Liver (tissue), 9 donors: ENCODE results near the gene RNU1-2. TPM values are rescaled to one million over a fixed set of nuclear protein-coding genes. Genes with fewer than 3 reads are reported as not detected.

Experiments used
- DNase-seq: peaks from one replicate; pipeline ENCODE4 v3.0.0-alpha.2; 2017; ENCODE audit warnings: low spot score
- H3K27ac ChIP-seq, 2 donors: one replicate each; pipeline ENCODE4 v1.7.0; 2013; ENCODE audit warnings: inconsistent platforms in 2 of 2, low read length in 2 of 2, control low read depth in 1 of 2, low read depth in 1 of 2, mild to moderate bottlenecking in 1 of 2
- H3K27me3 ChIP-seq, 4 donors: one replicate each; pipeline versions ENCODE4 v1.6.1 to v1.7.0; 2013; ENCODE audit warnings: low read length in 3 of 4, inconsistent platforms in 1 of 4, mild to moderate bottlenecking in 1 of 4, moderate library complexity in 1 of 4; ENCODE audit not compliant: control insufficient read depth in 4 of 4, insufficient read depth in 4 of 4
- H3K36me3 ChIP-seq, 4 donors: one replicate each; pipeline versions ENCODE4 v1.6.1 to v1.7.0; 2013; ENCODE audit warnings: low read length in 3 of 4, mild to moderate bottlenecking in 3 of 4, low read depth in 1 of 4, moderate library complexity in 1 of 4; ENCODE audit not compliant: control insufficient read depth in 4 of 4, insufficient read depth in 3 of 4
- H3K4me1 ChIP-seq, 4 donors: one replicate each; pipeline versions ENCODE4 v1.6.1 to v1.7.0; 2013; ENCODE audit warnings: low read length in 3 of 4, mild to moderate bottlenecking in 3 of 4, moderate library complexity in 1 of 4; ENCODE audit not compliant: control insufficient read depth in 4 of 4, insufficient read depth in 4 of 4
- H3K4me3 ChIP-seq, 3 donors: one replicate each; pipeline versions ENCODE4 v1.6.1 to v1.7.0; 2013; ENCODE audit warnings: low read length in 3 of 3, control low read depth in 1 of 3, low read depth in 1 of 3, mild to moderate bottlenecking in 1 of 3
- H3K9ac ChIP-seq, 2 donors: one replicate each; pipeline ENCODE4 v1.7.0; 2013; ENCODE audit warnings: low read length in 2 of 2, mild to moderate bottlenecking in 2 of 2, moderate library complexity in 2 of 2, control low read depth in 1 of 2, low read depth in 1 of 2
- H3K9me3 ChIP-seq, 4 donors: one replicate each; pipeline versions ENCODE4 v1.6.1 to v1.7.0; 2013; ENCODE audit warnings: low read length in 3 of 4; ENCODE audit not compliant: control insufficient read depth in 4 of 4
- ATF3 ChIP-seq: IDR thresholded peaks from 2 replicates; pipeline ENCODE4 v1.6.1; 2016; ENCODE audit warnings: antibody characterized with exemption
- EGR1 ChIP-seq, 2 donors: IDR thresholded peaks; 2 replicates each; pipeline ENCODE4 v1.6.1; 2016 to 2018; ENCODE audit warnings: antibody characterized with exemption in 2 of 2, low read depth in 2 of 2
- FOXA1 ChIP-seq: IDR thresholded peaks from 2 replicates; pipeline ENCODE4 v1.6.1; 2016; ENCODE audit warnings: antibody characterized with exemption
- FOXA2 ChIP-seq: IDR thresholded peaks from 2 replicates; pipeline ENCODE4 v1.6.1; 2016; ENCODE audit warnings: antibody characterized with exemption
- GABPA ChIP-seq, 2 donors: IDR thresholded peaks in 1 of 2; conservative IDR thresholded peaks in 1 of 2; 2 replicates each; pipeline ENCODE4 v1.6.1; 2016; ENCODE audit warnings: antibody characterized with exemption in 2 of 2, mild to moderate bottlenecking in 1 of 2, moderate library complexity in 1 of 2
- HNF4A ChIP-seq, 2 donors: conservative IDR thresholded peaks; 2 replicates each; pipeline ENCODE4 v1.6.1; 2016; ENCODE audit warnings: antibody characterized with exemption in 2 of 2, mild to moderate bottlenecking in 2 of 2
- HNF4G ChIP-seq: IDR thresholded peaks from 2 replicates; pipeline ENCODE4 v1.6.1; 2016; ENCODE audit warnings: antibody characterized with exemption
- JUND ChIP-seq, 2 donors: IDR thresholded peaks; 2 replicates each; pipeline ENCODE4 v1.6.1; 2016; ENCODE audit warnings: antibody characterized with exemption in 2 of 2
- NR2F2 ChIP-seq: IDR thresholded peaks from 2 replicates; pipeline ENCODE4 v1.6.1; 2016; ENCODE audit warnings: antibody characterized with exemption
- RAD21 ChIP-seq, 2 donors: IDR thresholded peaks; 2 replicates each; pipeline ENCODE4 v1.6.1; 2016; ENCODE audit warnings: antibody characterized with exemption in 2 of 2, mild to moderate bottlenecking in 2 of 2
- RXRA ChIP-seq, 2 donors: IDR thresholded peaks; 2 replicates each; pipeline ENCODE4 v1.6.1; 2017 to 2018; ENCODE audit warnings: antibody characterized with exemption in 2 of 2, mild to moderate bottlenecking in 1 of 2
- SP1 ChIP-seq: IDR thresholded peaks from 2 replicates; pipeline ENCODE4 v1.6.1; 2018; ENCODE audit warnings: antibody characterized with exemption, mild to moderate bottlenecking
- TAF1 ChIP-seq: conservative IDR thresholded peaks from 2 replicates; pipeline ENCODE4 v1.6.1; 2016; ENCODE audit warnings: antibody characterized with exemption, mild to moderate bottlenecking
- YY1 ChIP-seq: IDR thresholded peaks from 2 replicates; pipeline ENCODE4 v1.6.1; 2016; ENCODE audit warnings: antibody characterized with exemption, mild to moderate bottlenecking
- ZBTB33 ChIP-seq: IDR thresholded peaks from 2 replicates; pipeline ENCODE4 v1.6.1; 2016; ENCODE audit warnings: antibody characterized with exemption
- WGBS: extraction: QIAGEN DNeasy Blood & Tissue Kit; methylation state at CpG from one replicate; pipeline ENCODE4 v1.1.7; 2013; 5-methylcytosine and 5-hydroxymethylcytosine counted together
- polyA plus RNA-seq, 2 donors: library from polyadenylated mRNA; stranded (reverse) in 1 of 2; unstranded in 1 of 2; fragments of 200-250 nt in 1 of 2; fragments of >200 nt in 1 of 2; fragmentation: Nextera tagmentation in 1 of 2; extraction: Ambion mirVana in 1 of 2; gene quantifications; one replicate each; pipeline versions ENCODE4 v1.2.1 to v1.2.3, GENCODE V29; 2013 to 2015
- total RNA-seq, 2 donors: library from RNA; depleted of rRNA; stranded (reverse); fragments of >200 nt; gene quantifications; one replicate each; pipeline ENCODE4 v1.2.3, GENCODE V29; 2014
- TF ChIP-seq, protein P1 (sequence below): IDR thresholded peaks from 2 replicates; pipeline ENCODE4 v1.6.1; 2016; ENCODE audit warnings: antibody characterized with exemption, mild to moderate bottlenecking
- TF ChIP-seq, protein P2 (sequence below): IDR thresholded peaks from 2 replicates; pipeline ENCODE4 v1.6.1; 2016; ENCODE audit warnings: antibody characterized with exemption
- TF ChIP-seq, protein P3 (sequence below): fragments of 150-350 bp; IDR thresholded peaks from 2 replicates; pipeline ENCODE4 v1.5.1; 2017; ENCODE audit warnings: improper control_type of control experiment, low read depth, low read length; ENCODE audit not compliant: missing input control
- donor health status: healthy.
- donor health status: healthy.
- donor health status: healthy.
- donor health status: healthy.
- donor health status: healthy.

The RNU1-2 gene
- total and polyA plus RNA-seq, 4 donors = under 0.01 to 16.7 (median under 0.01) TPM; not detected in 1

- H3K9me3 ChIP-seq = no peaks in the 10 kb centered on the region
- no peak overlapping the region for H3K4me3 ChIP-seq
- no peak overlapping the region for H3K9ac ChIP-seq
- H3K27me3 ChIP-seq = no peaks in the 10 kb centered on the region
- H3K4me1 ChIP-seq = peaks cover 0 to 7% (median under 1%) of the 10 kb centered on the region in 4 donors
- no peaks in the 10 kb centered on the region for H3K36me3 ChIP-seq
- TF ChIP-seq RXRA (IDR thresholded peaks at IDR 0.05) = no peak
- TF ChIP-seq GABPA (IDR thresholded peaks at IDR 0.05 in 1 of 2, conservative IDR thresholded peaks at IDR 0.05 in 1 of 2) = no peak
- TF ChIP-seq, protein P1, sequence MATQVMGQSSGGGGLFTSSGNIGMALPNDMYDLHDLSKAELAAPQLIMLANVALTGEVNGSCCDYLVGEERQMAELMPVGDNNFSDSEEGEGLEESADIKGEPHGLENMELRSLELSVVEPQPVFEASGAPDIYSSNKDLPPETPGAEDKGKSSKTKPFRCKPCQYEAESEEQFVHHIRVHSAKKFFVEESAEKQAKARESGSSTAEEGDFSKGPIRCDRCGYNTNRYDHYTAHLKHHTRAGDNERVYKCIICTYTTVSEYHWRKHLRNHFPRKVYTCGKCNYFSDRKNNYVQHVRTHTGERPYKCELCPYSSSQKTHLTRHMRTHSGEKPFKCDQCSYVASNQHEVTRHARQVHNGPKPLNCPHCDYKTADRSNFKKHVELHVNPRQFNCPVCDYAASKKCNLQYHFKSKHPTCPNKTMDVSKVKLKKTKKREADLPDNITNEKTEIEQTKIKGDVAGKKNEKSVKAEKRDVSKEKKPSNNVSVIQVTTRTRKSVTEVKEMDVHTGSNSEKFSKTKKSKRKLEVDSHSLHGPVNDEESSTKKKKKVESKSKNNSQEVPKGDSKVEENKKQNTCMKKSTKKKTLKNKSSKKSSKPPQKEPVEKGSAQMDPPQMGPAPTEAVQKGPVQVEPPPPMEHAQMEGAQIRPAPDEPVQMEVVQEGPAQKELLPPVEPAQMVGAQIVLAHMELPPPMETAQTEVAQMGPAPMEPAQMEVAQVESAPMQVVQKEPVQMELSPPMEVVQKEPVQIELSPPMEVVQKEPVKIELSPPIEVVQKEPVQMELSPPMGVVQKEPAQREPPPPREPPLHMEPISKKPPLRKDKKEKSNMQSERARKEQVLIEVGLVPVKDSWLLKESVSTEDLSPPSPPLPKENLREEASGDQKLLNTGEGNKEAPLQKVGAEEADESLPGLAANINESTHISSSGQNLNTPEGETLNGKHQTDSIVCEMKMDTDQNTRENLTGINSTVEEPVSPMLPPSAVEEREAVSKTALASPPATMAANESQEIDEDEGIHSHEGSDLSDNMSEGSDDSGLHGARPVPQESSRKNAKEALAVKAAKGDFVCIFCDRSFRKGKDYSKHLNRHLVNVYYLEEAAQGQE = no peak
- TF ChIP-seq JUND (IDR thresholded peaks at IDR 0.05) = no peak
- no peak for TF ChIP-seq FOXA2
- no peak for TF ChIP-seq ZBTB33
- TF ChIP-seq RAD21 (IDR thresholded peaks at IDR 0.05) = no peak
- TF ChIP-seq, protein P2, sequence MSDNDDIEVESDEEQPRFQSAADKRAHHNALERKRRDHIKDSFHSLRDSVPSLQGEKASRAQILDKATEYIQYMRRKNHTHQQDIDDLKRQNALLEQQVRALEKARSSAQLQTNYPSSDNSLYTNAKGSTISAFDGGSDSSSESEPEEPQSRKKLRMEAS = no peak
- TF ChIP-seq EGR1 (IDR thresholded peaks at IDR 0.05; ENCODE audit: low read depth in 2 of 2) = no peak
- no peak for TF ChIP-seq SP1
- TF ChIP-seq HNF4G = no peak
- TF ChIP-seq HNF4A (conservative IDR thresholded peaks at IDR 0.05) = no peak
- TF ChIP-seq NR2F2 = no peak
- no peak for TF ChIP-seq FOXA1
- TF ChIP-seq ATF3 = no peak
- TF ChIP-seq, protein P3, sequence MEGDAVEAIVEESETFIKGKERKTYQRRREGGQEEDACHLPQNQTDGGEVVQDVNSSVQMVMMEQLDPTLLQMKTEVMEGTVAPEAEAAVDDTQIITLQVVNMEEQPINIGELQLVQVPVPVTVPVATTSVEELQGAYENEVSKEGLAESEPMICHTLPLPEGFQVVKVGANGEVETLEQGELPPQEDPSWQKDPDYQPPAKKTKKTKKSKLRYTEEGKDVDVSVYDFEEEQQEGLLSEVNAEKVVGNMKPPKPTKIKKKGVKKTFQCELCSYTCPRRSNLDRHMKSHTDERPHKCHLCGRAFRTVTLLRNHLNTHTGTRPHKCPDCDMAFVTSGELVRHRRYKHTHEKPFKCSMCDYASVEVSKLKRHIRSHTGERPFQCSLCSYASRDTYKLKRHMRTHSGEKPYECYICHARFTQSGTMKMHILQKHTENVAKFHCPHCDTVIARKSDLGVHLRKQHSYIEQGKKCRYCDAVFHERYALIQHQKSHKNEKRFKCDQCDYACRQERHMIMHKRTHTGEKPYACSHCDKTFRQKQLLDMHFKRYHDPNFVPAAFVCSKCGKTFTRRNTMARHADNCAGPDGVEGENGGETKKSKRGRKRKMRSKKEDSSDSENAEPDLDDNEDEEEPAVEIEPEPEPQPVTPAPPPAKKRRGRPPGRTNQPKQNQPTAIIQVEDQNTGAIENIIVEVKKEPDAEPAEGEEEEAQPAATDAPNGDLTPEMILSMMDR = no peak
- no peak for TF ChIP-seq TAF1
- TF ChIP-seq YY1 = no peak
- WGBS = 92% methylated on average over 23 of the region's 23 CpGs
- DNase-seq = no peak
- H3K27ac ChIP-seq = no peak overlapping the region
Measured at GRCh38 chr1:16924216-16924918, 28.6 kb downstream of the RNU1-2 start.
